A549 (cell line): ENCODE results near the gene ENTREP3.

Experiments
- BHLHE40 ChIP-seq: IDR thresholded peaks from 2 replicates; pipeline ENCODE4 v1.6.1; 2012; ENCODE audit warnings: low read depth, low read length, inconsistent platforms
- CEBPB ChIP-seq, 2 experiments: fragments of >200 bp in 1 of 2; sonication (Bioruptor Twin) in 1 of 2; formaldehyde crosslinking in 1 of 2; IDR thresholded peaks; 2 replicates each; pipeline ENCODE4 v1.6.1; 2012 to 2016
- EHF ChIP-seq: fragments of 250-450 bp; sonication (Bioruptor Pico); IDR thresholded peaks from 2 replicates; pipeline ENCODE4 v1.5.0; 2020; ENCODE audit warnings: mild to moderate bottlenecking
- EHMT2 ChIP-seq: fragments of 200-600 bp; sonication (generic); IDR thresholded peaks from 2 replicates; pipeline ENCODE4 v1.6.1; 2016; ENCODE audit warnings: antibody characterized with exemption, low read depth, mild to moderate bottlenecking, moderate library complexity
- EP300 ChIP-seq, 2 experiments: fragments of >200 bp; sonication (Bioruptor Twin); formaldehyde crosslinking; IDR thresholded peaks; 2 replicates in 1 of 2; 3 replicates in 1 of 2; pipeline ENCODE4 v1.6.1; 2016 to 2017
- GATA3 ChIP-seq: IDR thresholded peaks from 2 replicates; pipeline ENCODE4 v1.6.1; 2012; ENCODE audit warnings: borderline replicate concordance
- HOXA7 ChIP-seq: fragments of 250-450 bp; sonication (Bioruptor Pico); IDR thresholded peaks from 2 replicates; pipeline ENCODE4 v1.5.0; 2020; ENCODE audit warnings: mild to moderate bottlenecking, moderate library complexity
- HOXB5 ChIP-seq: fragments of 250-450 bp; sonication (Bioruptor Pico); IDR thresholded peaks from 2 replicates; pipeline ENCODE4 v1.5.0; 2020; ENCODE audit warnings: mild to moderate bottlenecking, moderate library complexity
- JUN ChIP-seq, 2 experiments: fragments of >200 bp; sonication (Bioruptor Twin); formaldehyde crosslinking; IDR thresholded peaks; 2 replicates in 1 of 2; 3 replicates in 1 of 2; pipeline ENCODE4 v1.6.1; 2016 to 2017
- POLR2A ChIP-seq: IDR thresholded peaks from 2 replicates; pipeline ENCODE4 v1.6.1; 2012; ENCODE audit warnings: mild to moderate bottlenecking, low read length
- POLR2AphosphoS2 ChIP-seq: conservative IDR thresholded peaks from 2 replicates; pipeline ENCODE4 v1.6.1; 2012; ENCODE audit warnings: low read length, improper control_type of control experiment, inconsistent platforms
- SMC3 ChIP-seq: fragments of >200 bp; sonication (Bioruptor Twin); formaldehyde crosslinking; IDR thresholded peaks from 3 replicates; pipeline ENCODE4 v1.6.1; 2018; ENCODE audit warnings: inconsistent platforms
- TF ChIP-seq, protein P1 (sequence below): fragments of >200 bp; sonication (Bioruptor Twin); formaldehyde crosslinking; IDR thresholded peaks from 3 replicates; pipeline ENCODE4 v1.5.1; 2016

GRCh38 chr1:155277902-155278688 lies 22.8 kb upstream of the ENTREP3 start:
- TF ChIP-seq, protein P1, sequence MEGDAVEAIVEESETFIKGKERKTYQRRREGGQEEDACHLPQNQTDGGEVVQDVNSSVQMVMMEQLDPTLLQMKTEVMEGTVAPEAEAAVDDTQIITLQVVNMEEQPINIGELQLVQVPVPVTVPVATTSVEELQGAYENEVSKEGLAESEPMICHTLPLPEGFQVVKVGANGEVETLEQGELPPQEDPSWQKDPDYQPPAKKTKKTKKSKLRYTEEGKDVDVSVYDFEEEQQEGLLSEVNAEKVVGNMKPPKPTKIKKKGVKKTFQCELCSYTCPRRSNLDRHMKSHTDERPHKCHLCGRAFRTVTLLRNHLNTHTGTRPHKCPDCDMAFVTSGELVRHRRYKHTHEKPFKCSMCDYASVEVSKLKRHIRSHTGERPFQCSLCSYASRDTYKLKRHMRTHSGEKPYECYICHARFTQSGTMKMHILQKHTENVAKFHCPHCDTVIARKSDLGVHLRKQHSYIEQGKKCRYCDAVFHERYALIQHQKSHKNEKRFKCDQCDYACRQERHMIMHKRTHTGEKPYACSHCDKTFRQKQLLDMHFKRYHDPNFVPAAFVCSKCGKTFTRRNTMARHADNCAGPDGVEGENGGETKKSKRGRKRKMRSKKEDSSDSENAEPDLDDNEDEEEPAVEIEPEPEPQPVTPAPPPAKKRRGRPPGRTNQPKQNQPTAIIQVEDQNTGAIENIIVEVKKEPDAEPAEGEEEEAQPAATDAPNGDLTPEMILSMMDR, result peak; percentile 33; the same call in 2 of the 3 replicates
- no peak for TF ChIP-seq POLR2A
- TF ChIP-seq EHF (CRISPR knock-in tag), result no peak
- TF ChIP-seq HOXB5 (CRISPR knock-in tag), result no peak
- no peak for TF ChIP-seq GATA3
- no peak for TF ChIP-seq EP300 (IDR thresholded peaks at IDR 0.05)
- no peak for TF ChIP-seq HOXA7
- no peak for TF ChIP-seq JUN (IDR thresholded peaks at IDR 0.05)
- no peak for TF ChIP-seq BHLHE40
- TF ChIP-seq CEBPB (IDR thresholded peaks at IDR 0.05), result no peak
- no peak for TF ChIP-seq EHMT2
- no peak for TF ChIP-seq POLR2AphosphoS2
- TF ChIP-seq SMC3, result no peak
